Measurements from ENCODE around the gene SEL1L3. TPM values are rescaled to one million over a fixed set of nuclear protein-coding genes. Genes with fewer than 3 reads are reported as not detected.

Gene SEL1L3
- total RNA-seq, 1 experiment from 2014 or later, result 167 TPM

GRCh38 chr4:25750874-25751273, 111.9 kb downstream of the SEL1L3 start:
- no peak for DNase-seq (ENCODE audit: low spot score)

- no peak for DNase-seq (ENCODE audit: low spot score)
Observed at GRCh38 chr4:25749150-25749794, 113.5 kb downstream of the SEL1L3 start.

GRCh38 chr4:25743971-25744370, 118.8 kb downstream of the SEL1L3 start:
- no peak for DNase-seq (ENCODE audit: low spot score)

GRCh38 chr4:25729564-25729963, 133.2 kb downstream of the SEL1L3 start:
- no peak for DNase-seq (ENCODE audit: low spot score)

- DNase-seq (ENCODE audit: low spot score), result no peak
Observed at GRCh38 chr4:25728886-25729285, 133.9 kb downstream of the SEL1L3 start.

- DNase-seq (ENCODE audit: low spot score), result no peak
Observed at GRCh38 chr4:25727711-25728493, 134.9 kb downstream of the SEL1L3 start.

GRCh38 chr4:25725870-25726269, 136.9 kb downstream of the SEL1L3 start:
- DNase-seq (ENCODE audit: low spot score), result no peak

GRCh38 chr4:25723409-25723808, 139.4 kb downstream of the SEL1L3 start:
- peak; percentile 65 for DNase-seq (ENCODE audit: low spot score)

GRCh38 chr4:25722964-25723363, 139.8 kb downstream of the SEL1L3 start:
- DNase-seq (ENCODE audit: low spot score), result no peak

- DNase-seq (ENCODE audit: low spot score), result no peak
Observed at GRCh38 chr4:25713812-25714211, 149.0 kb downstream of the SEL1L3 start.

- DNase-seq (ENCODE audit: low spot score), result no peak
Observed at GRCh38 chr4:25712611-25713010, 150.2 kb downstream of the SEL1L3 start.

- no peak for DNase-seq (ENCODE audit: low spot score)
Observed at GRCh38 chr4:25710637-25711036, 152.2 kb downstream of the SEL1L3 start.

GRCh38 chr4:25704516-25704915, 158.3 kb downstream of the SEL1L3 start:
- DNase-seq (ENCODE audit: low spot score), result no peak

GRCh38 chr4:25703731-25704388, 158.9 kb downstream of the SEL1L3 start:
- peak; percentile 55 for DNase-seq (ENCODE audit: low spot score)

GRCh38 chr4:25702848-25703247, 159.9 kb downstream of the SEL1L3 start:
- DNase-seq (ENCODE audit: low spot score), result peak; percentile 76

GRCh38 chr4:25700661-25701060, 162.1 kb downstream of the SEL1L3 start:
- no peak for DNase-seq (ENCODE audit: low spot score)

GRCh38 chr4:25697516-25697915, 165.3 kb downstream of the SEL1L3 start:
- no peak for DNase-seq (ENCODE audit: low spot score)

Other genes starting within 250 kb of the SEL1L3 start
- gene SLC34A2, start 207.1 kb downstream of the SEL1L3 start, total RNA-seq (2014; rRNA removed; shearing (Covaris generic)), result not detected in 2 replicates
- 97.2 and 130 TPM in 2 replicates for gene SMIM20, start 51.2 kb upstream of the SEL1L3 start, total RNA-seq (2014; rRNA removed; shearing (Covaris generic))